Skeletal muscle tissue (tissue), 4 donors: ENCODE measurements around the gene C3orf22. TPM values are rescaled to one million over a fixed set of nuclear protein-coding genes. Genes with fewer than 3 reads are reported as not detected.

Source experiments
- H3K27ac ChIP-seq: one replicate; pipeline ENCODE4 v1.7.0; 2013; ENCODE audit warnings: mild to moderate bottlenecking, low read depth, low read length, inconsistent platforms
- H3K27me3 ChIP-seq, 3 donors: one replicate each; pipeline ENCODE4 v1.7.0; 2013; ENCODE audit warnings: low read length in 3 of 3; ENCODE audit not compliant: control insufficient read depth in 3 of 3, insufficient read depth in 3 of 3
- H3K36me3 ChIP-seq, 3 donors: one replicate each; pipeline ENCODE4 v1.7.0; 2013; ENCODE audit warnings: low read length in 3 of 3; ENCODE audit not compliant: control insufficient read depth in 3 of 3, insufficient read depth in 3 of 3
- H3K4me1 ChIP-seq, 3 donors: one replicate each; pipeline ENCODE4 v1.7.0; 2013; ENCODE audit warnings: low read length in 3 of 3, mild to moderate bottlenecking in 3 of 3; ENCODE audit not compliant: control insufficient read depth in 3 of 3, insufficient read depth in 3 of 3
- H3K4me3 ChIP-seq, 3 donors: one replicate each; pipeline ENCODE4 v1.7.0; 2013; ENCODE audit warnings: low read length in 3 of 3
- H3K9ac ChIP-seq, 3 donors: one replicate each; pipeline ENCODE4 v1.7.0; 2013; ENCODE audit warnings: low read length in 3 of 3, mild to moderate bottlenecking in 3 of 3, moderate library complexity in 2 of 3, low read depth in 1 of 3
- H3K9me3 ChIP-seq, 3 donors: one replicate each; pipeline ENCODE4 v1.7.0; 2013; ENCODE audit warnings: low read length in 3 of 3; ENCODE audit not compliant: control insufficient read depth in 3 of 3
- total RNA-seq: library from RNA; depleted of rRNA; stranded (reverse); fragments of >200 nt; gene quantifications from one replicate; pipeline ENCODE4 v1.2.3, GENCODE V29; 2014
- donor health status: Osteomylitis.

Gene C3orf22
- total RNA-seq, 1 donor from 2014 or later = under 0.01 TPM

DNA sequence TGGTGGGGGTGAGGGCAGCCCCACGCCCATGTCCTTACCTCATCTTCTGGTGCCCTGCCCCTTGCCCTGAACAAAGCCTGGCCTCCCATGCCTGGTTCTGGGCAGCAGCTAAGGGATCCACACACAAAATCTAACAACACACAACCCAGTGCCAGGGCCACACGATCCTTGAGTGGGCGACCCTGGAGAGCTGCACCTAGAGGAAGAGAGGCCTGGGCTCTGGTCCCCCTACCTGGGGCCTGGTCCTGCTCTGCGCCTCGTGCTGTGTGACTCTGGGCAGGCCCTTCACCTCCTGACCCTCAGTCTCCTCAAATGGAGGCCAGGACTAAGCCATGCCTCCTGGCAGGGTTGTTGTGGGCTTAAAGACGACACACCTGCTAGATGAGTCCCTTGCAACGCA, 20.0 kb upstream of the C3orf22 start:
- H3K4me1 ChIP-seq = peaks cover 0 to 2% (median 0%) of the 10 kb centered on the region in 3 donors
- H3K27me3 ChIP-seq = no peaks in the 10 kb centered on the region
- no peaks in the 10 kb centered on the region for H3K9me3 ChIP-seq
- peaks cover 0 to 2% (median 0%) of the 10 kb centered on the region in 3 donors for H3K36me3 ChIP-seq
- H3K27ac ChIP-seq = no peak overlapping the region
- H3K4me3 ChIP-seq = no peak overlapping the region
- no peak overlapping the region for H3K9ac ChIP-seq

DNA sequence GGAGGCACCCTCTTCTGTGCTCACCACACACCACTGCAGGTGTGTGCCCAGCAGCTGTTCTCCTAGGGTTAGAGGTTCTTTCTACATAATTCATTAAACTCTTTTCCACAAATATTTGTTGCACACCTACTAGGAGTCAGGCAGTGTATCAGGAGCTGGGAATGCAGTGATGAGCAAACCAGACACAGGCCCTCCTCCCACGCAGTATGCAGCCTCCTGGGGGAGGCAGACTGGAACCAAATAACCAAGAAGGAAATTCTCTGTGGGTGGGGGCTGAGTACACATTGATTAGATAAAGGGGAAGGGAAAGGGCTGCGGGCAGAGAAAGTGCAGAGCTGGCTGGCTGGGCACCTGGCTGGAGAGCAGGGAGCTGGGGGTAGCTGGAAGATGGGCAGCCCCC, 18.5 kb upstream of the C3orf22 start:
- H3K27ac ChIP-seq = no peak overlapping the region
- H3K9ac ChIP-seq = no peak overlapping the region
- H3K4me3 ChIP-seq = no peak overlapping the region
- peaks cover 0 to 2% (median 0%) of the 10 kb centered on the region in 3 donors for H3K36me3 ChIP-seq
- H3K27me3 ChIP-seq = no peaks in the 10 kb centered on the region
- H3K4me1 ChIP-seq = peaks cover 4 to 13% (median 4%) of the 10 kb centered on the region in 3 donors
- no peaks in the 10 kb centered on the region for H3K9me3 ChIP-seq

DNA sequence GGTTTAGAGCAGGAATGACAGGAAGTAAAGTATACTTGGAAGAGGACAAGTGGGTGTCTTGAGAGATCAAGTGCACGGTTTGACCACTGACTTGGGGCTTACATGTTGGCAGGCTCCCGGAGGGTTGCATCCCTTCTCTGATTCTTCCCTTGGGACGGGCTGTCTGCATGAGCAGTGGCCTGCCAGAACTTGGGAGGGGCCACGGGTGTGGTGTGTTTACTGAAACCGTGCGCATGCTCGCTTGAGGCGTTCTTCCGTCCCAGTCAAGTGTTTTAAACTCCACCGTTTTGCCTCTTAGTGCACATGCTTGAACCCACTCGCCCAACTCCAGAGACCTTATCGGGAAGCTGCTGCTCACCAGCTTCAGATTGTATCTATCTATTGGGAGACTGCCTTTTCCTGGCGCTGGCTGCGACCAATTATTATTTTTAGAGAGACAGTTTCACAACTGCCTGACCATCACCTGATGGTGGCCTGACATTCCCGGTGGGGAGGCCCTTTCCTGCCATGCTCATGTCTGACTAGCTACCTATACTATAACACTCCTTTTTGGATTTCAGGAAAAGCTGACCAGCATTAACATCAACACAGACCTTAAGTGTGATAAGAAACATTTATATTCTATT, 14.9 kb upstream of the C3orf22 start:
- H3K27me3 ChIP-seq = no peaks in the 10 kb centered on the region
- no peaks in the 10 kb centered on the region for H3K9me3 ChIP-seq
- peak overlapping the region in 2 of 3 donors; percentile 33 to 57 for H3K9ac ChIP-seq
- peak overlapping the region; percentile 30 to 51 (median 35) for H3K4me3 ChIP-seq
- H3K4me1 ChIP-seq = peaks cover 4 to 19% (median 8%) of the 10 kb centered on the region in 3 donors
- H3K27ac ChIP-seq = peak overlapping the region; percentile 54
- no peaks in the 10 kb centered on the region for H3K36me3 ChIP-seq

DNA sequence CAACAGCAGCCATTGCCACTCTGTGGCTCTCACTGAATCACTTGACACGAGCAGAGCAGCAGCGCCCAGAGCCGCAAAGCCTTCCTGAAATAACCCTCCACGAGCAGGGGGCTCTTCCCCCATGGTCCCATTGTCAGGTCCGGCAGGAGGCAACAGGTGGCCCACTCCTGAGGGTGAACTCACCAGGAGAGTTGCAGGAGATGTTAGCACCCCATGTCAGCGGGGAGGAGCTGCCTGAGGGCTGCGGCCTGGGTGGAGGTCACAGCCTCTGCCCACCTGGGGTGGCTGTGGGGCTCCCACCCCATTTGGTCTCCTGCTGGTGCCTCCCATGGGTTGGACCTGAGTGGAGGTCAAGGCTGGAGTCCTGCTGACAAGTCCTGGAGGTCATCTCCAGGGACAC, 12.3 kb upstream of the C3orf22 start:
- peaks cover 4 to 19% (median 8%) of the 10 kb centered on the region in 3 donors for H3K4me1 ChIP-seq
- no peak overlapping the region for H3K27ac ChIP-seq
- no peaks in the 10 kb centered on the region for H3K9me3 ChIP-seq
- no peaks in the 10 kb centered on the region for H3K36me3 ChIP-seq
- no peak overlapping the region for H3K9ac ChIP-seq
- H3K4me3 ChIP-seq = no peak overlapping the region
- H3K27me3 ChIP-seq = no peaks in the 10 kb centered on the region

DNA sequence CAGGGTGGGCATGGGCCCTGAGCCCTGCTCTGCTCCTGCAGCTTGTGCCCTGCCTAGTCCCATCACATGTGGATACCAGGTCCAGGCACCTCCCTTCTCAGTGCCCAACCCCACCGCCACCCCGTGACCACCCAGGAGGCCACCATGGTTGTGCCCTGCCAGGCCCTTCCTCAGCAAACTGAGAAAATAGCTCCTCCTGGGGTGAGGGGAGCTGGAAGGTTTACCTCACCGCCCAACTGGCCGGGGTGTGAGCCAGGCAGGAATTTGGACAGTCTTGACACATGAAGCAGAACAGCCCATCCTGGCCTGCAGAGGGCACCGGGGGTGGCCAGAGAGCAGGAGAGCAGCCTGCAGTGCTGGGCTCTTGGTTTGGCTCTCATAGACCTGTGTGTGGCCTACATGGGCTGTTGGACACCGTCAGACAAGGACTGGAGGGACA, 11.4 kb upstream of the C3orf22 start:
- Histone ChIP-seq H3K27me3 (no peaks in the 10 kb centered on the region), H3K9ac (no peak overlapping the region), H3K4me3 (no peak overlapping the region), H3K4me1 (peaks cover 4 to 19% (median 8%) of the 10 kb centered on the region in 3 donors), H3K36me3 (no peaks in the 10 kb centered on the region), H3K27ac (no peak overlapping the region), H3K9me3 (no peaks in the 10 kb centered on the region)

DNA sequence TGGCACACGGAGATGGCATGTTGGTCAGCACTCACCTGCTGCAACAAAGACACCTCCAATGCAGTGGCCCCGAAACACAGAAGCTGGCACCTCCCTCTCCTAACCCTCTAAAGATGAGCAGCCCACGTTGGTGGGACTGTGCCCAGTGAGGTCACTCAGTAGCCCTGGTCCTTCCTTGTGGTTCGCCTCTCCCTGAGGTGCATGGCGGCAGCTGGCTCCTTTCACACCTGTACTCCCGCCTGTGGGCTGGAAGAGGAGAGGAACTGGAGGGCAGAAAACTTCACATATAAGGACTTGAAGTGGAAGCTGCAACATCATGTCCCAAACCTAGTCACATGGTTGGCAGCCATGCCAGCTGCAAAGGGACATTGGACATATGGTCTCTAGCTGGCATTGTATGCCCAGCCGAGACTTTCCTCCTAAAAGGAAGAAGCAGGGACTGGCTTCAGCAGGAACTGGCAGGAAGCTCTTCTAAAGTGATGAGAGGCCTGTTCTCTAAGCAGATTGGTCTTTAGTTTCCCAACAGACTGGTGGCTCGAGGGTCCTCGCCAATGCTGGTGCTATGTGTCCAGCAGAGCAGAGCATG, 10.8 kb upstream of the C3orf22 start:
- Histone ChIP-seq H3K27ac (no peak overlapping the region), H3K9ac (no peak overlapping the region), H3K9me3 (no peaks in the 10 kb centered on the region), H3K36me3 (no peaks in the 10 kb centered on the region), H3K4me1 (peaks cover 4 to 19% (median 8%) of the 10 kb centered on the region in 3 donors), H3K27me3 (no peaks in the 10 kb centered on the region), H3K4me3 (no peak overlapping the region)

DNA sequence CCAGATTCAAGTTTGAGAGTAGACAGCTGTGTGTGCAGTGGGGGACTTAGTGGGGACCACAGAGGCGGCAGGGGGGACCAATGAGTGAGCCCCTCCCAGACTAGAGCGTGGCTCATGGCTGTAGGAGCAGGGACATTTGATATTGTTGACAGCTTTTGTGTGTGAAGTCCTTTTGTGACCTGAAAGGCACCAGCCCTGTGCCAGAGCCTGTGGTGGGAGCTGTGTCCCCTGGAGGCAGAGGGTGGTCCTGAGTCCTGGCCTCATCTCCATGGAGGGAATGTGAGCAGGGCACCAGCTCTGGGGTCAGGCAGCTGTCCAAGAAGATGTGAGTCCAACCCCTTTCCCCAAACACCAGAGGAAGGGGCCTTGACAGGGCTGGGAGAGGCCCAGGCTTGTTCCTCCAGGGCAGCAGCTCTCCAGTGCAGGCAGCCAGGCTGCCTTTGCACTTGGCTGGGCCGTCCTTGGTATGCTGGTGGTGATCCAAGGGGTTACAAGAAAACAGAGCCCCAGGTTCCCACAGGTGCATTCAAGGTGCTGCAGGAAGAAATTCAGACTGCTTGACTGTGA, 10.1 kb upstream of the C3orf22 start:
- H3K27ac ChIP-seq = no peak overlapping the region
- H3K9ac ChIP-seq = no peak overlapping the region
- H3K27me3 ChIP-seq = no peaks in the 10 kb centered on the region
- no peaks in the 10 kb centered on the region for H3K36me3 ChIP-seq
- no peaks in the 10 kb centered on the region for H3K9me3 ChIP-seq
- H3K4me1 ChIP-seq = peaks cover 4 to 19% (median 8%) of the 10 kb centered on the region in 3 donors
- no peak overlapping the region for H3K4me3 ChIP-seq

DNA sequence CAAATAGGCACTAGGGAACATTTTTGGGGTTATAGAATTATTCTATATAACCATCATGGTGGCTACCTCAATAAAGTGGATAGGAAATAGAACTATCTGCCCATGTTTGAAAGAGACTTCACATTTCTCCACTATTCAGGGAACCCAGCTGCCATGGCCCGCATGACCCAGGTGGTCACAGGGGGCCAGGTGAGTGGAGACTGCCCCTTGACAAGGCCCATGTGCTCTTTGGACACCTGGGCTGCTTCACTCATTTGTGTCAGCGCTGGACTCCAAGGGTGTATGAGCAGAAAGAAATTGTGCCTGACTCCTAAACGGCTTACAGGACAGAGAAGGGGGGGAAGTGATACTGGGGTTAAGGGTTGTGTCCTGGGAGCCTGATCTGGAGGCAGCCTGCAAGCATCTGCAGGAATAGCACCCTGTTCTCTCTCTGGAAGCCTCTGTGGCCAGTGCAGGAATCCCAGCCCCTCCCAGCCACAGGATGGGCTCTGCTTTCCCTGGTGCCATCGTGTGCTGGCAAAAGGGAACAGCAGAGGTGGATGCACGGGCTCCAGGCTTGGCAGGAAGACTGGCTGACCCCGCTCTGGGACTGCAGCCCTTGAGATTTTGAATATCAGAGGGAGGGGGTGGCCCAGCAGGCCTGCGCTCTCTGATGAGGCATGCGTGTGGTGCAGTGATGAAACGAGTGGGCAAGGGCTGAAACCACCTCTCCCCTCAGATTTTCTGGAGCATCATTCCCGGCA, 9.1 kb upstream of the C3orf22 start:
- Histone ChIP-seq H3K9ac (no peak overlapping the region), H3K4me1 (peaks cover 0 to 9% (median 5%) of the 10 kb centered on the region in 3 donors), H3K4me3 (no peak overlapping the region), H3K36me3 (no peaks in the 10 kb centered on the region), H3K9me3 (no peaks in the 10 kb centered on the region), H3K27ac (no peak overlapping the region), H3K27me3 (no peaks in the 10 kb centered on the region)

DNA sequence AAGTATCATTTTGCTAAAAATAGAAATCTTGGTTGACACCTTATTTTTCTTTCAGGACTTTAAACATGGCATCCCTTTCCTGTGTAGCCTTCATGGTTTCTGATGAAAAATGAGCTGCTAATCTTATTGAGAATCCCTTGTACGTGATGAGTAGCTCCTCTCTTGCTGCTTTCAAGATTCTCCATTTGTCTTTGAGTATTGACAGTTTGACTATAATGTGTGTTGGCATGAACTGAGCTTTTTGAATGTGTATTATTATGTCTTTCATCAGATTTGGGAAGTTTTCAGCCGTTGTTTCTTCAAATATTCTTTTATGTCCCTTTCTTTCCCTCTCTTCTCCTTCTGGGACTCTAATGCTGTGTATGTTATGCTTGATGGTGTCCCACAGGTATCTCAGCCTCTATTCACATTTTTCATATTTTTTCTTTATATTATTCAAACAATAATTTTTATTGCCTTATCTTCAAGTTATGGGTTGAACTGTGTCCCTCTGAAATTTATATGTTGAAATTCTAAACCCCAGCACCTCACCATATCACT, 4.1 kb upstream of the C3orf22 start:
- Histone ChIP-seq H3K36me3 (no peaks in the 10 kb centered on the region), H3K4me1 (no peaks in the 10 kb centered on the region), H3K9me3 (no peaks in the 10 kb centered on the region), H3K27ac (no peak overlapping the region), H3K9ac (no peak overlapping the region), H3K4me3 (no peak overlapping the region), H3K27me3 (no peaks in the 10 kb centered on the region)
